T-cell (primary cell): ENCODE measurements around the gene NEMP2. TPM values are rescaled to one million over a fixed set of nuclear protein-coding genes. Genes with fewer than 3 reads are reported as not detected.

Experiments used
- ATAC-seq, 4 experiments: fragments of 200-7000 bp in 3 of 4; fragments of 150-1000 bp in 1 of 4; cut with Tn5 transposase; replicated peaks in 1 of 4; 1 replicate in 3 of 4; 2 replicates in 1 of 4; pipeline ENCODE4 v1.10.0; 2021; ENCODE audit warnings: moderate library complexity in 3 of 4, mild to moderate bottlenecking in 2 of 4, moderate number of reproducible peaks in 1 of 4
- CTCF ChIA-PET, 2 donors: fragments of 300-600 bp; sonication (Branson Sonifier 250); formaldehyde crosslinking; loops; one replicate each; lab custom pipeline; 2022; ENCODE audit warnings: antibody characterized with exemption in 2 of 2; lab: Charles Lee
- POLR2A ChIA-PET, 2 donors: fragments of 300-600 bp; sonication (Branson Sonifier 250); formaldehyde crosslinking; loops; one replicate each; lab custom pipeline; 2022; ENCODE audit warnings: antibody characterized with exemption in 2 of 2; lab: Charles Lee
- DNase-seq, 35 experiments: peaks; one replicate each; pipeline versions ENCODE4 v3.0.0 to v3.0.0-alpha.2; 2013 to 2023
- H3K27ac ChIP-seq: one replicate; pipeline ENCODE4 v1.5.1; 2013; ENCODE audit warnings: low read length
- H3K27me3 ChIP-seq, 2 experiments: replicated peaks in 1 of 2; 1 replicate in 1 of 2; 2 replicates in 1 of 2; pipeline versions ENCODE4 v1.6.1 to v1.7.0; 2013; ENCODE audit warnings: low read length in 1 of 2, mixed read lengths in 1 of 2; ENCODE audit not compliant: control insufficient read depth in 2 of 2, insufficient read depth in 2 of 2; ENCODE audit errors: extremely low read depth in 1 of 2
- H3K36me3 ChIP-seq, 2 donors: 1 replicate in 1 of 2; 2 replicates in 1 of 2; pipeline versions ENCODE4 v1.6.1 to v1.7.0; 2013; ENCODE audit warnings: low read length in 1 of 2; ENCODE audit not compliant: control insufficient read depth in 2 of 2, insufficient read depth in 1 of 2; ENCODE audit errors: extremely low read depth in 1 of 2
- H3K4me1 ChIP-seq, 2 experiments: 1 replicate in 1 of 2; 2 replicates in 1 of 2; pipeline versions ENCODE4 v1.6.1 to v1.7.0; 2013; ENCODE audit warnings: low read length in 2 of 2, mixed read lengths in 1 of 2; ENCODE audit not compliant: insufficient read depth in 2 of 2, control insufficient read depth in 1 of 2; ENCODE audit errors: extremely low read depth in 1 of 2
- H3K4me3 ChIP-seq, 2 donors: 1 replicate in 1 of 2; 2 replicates in 1 of 2; pipeline versions ENCODE4 v1.5.1 to v1.7.0; 2013; ENCODE audit warnings: mild to moderate bottlenecking in 2 of 2, low read length in 1 of 2, moderate library complexity in 1 of 2; ENCODE audit not compliant: control insufficient read depth in 1 of 2; ENCODE audit errors: extremely low read depth in 1 of 2
- H3K9me3 ChIP-seq: 2 replicates; pipeline ENCODE4 v1.7.0; 2013
- H3K27ac Mint-ChIP-seq, 2 donors: one replicate each; pipeline ENCODE4 v1.8.0; 2020 to 2021; ENCODE audit warnings: mild to moderate bottlenecking in 2 of 2, mixed read lengths in 2 of 2
- H3K27me3 Mint-ChIP-seq, 2 donors: one replicate each; pipeline ENCODE4 v1.8.0; 2021 to 2022; ENCODE audit warnings: mixed read lengths in 2 of 2
- H3K36me3 Mint-ChIP-seq: one replicate; pipeline ENCODE4 v1.8.0; 2021; ENCODE audit warnings: mixed read lengths
- H3K4me1 Mint-ChIP-seq, 3 donors: one replicate each; pipeline ENCODE4 v1.8.0; 2020 to 2022; ENCODE audit warnings: mixed read lengths in 3 of 3, mild to moderate bottlenecking in 1 of 3
- H3K4me3 Mint-ChIP-seq, 3 donors: one replicate each; pipeline ENCODE4 v1.8.0; 2020 to 2022; ENCODE audit warnings: mild to moderate bottlenecking in 3 of 3, mixed read lengths in 3 of 3, moderate library complexity in 3 of 3
- H3K9me3 Mint-ChIP-seq, 3 donors: one replicate each; pipeline ENCODE4 v1.8.0; 2020 to 2022; ENCODE audit warnings: mixed read lengths in 3 of 3
- whole genome bisulfite sequencing: methylation state at CpG from one replicate; pipeline ENCODE4 v1.1.5; 2013; ENCODE audit warnings: missing lambda C conversion rate; ENCODE audit not compliant: insufficient coverage; 5-methylcytosine and 5-hydroxymethylcytosine counted together
- total RNA-seq, 35 experiments: library from RNA in 6 of 35; stranded (reverse) in 6 of 35; fragments of 120-200 nt in 1 of 35; gene quantifications; one replicate each; pipeline versions ENCODE4 v1.2.1 to v1.2.4 and lab custom pipeline; 2013 to 2026

The NEMP2 gene
- total RNA-seq, 5 donors from 2014 or later (not counting 1 experiment from before 2014, with no cell fraction given), result 11.1 to 16.2 (median 15.3) TPM

- H3K27ac Mint-ChIP-seq, result no peak overlapping the region
Observed at GRCh38 chr2:190504912-190505311, 29.6 kb downstream of the NEMP2 start.

GRCh38 chr2:190503088-190503487 is 31.4 kb downstream of the NEMP2 start:
- Histone ChIP-seq H3K27me3 (no peaks in the 10 kb centered on the region), H3K27ac (no peak overlapping the region), H3K4me1 (no peaks in the 10 kb centered on the region), H3K36me3 (peaks cover 5 to 68% of the 10 kb centered on the region in 2 donors), H3K4me3 (no peak overlapping the region), H3K9me3 (no peaks in the 10 kb centered on the region)
- CTCF ChIA-PET, result interaction anchor here in 1 of 2 donors (1.0 kb wide), 1 partner anchor 14 kb away, joined by 3 read pairs; no protein-coding TSS in a partner anchor
- POLR2A ChIA-PET, result no interaction called here
- Mint-ChIP-seq H3K4me1 (peaks cover 8 to 24% (median 15%) of the 10 kb centered on the region in 3 donors), H3K9me3 (no peaks in the 10 kb centered on the region), H3K4me3 (no peak overlapping the region), H3K27me3 (no peaks in the 10 kb centered on the region), H3K36me3 (peaks cover 60% of the 10 kb centered on the region), H3K27ac (peak overlapping the region; percentile 41 to 78)
- DNase-seq (no peak), ATAC-seq (no peak)
- 100% methylated on average over 3 of the region's 3 CpGs for WGBS

More at GRCh38 chr2:190504912-190505311, 29.6 kb downstream of the NEMP2 start:
- DNase-seq (no peak), ATAC-seq (no peak)
- H3K4me3 ChIP-seq, result no peak overlapping the region
- ChIA-PET CTCF (no interaction called here), POLR2A (interaction anchor here in 1 of 2 donors (0.6 kb wide), 1 partner anchor 92 kb away, joined by 4 read pairs; no protein-coding TSS in a partner anchor)
- H3K27me3 ChIP-seq, result no peaks in the 10 kb centered on the region
- Mint-ChIP-seq H3K36me3 (peaks cover 53% of the 10 kb centered on the region), H3K27me3 (no peaks in the 10 kb centered on the region), H3K4me3 (no peak overlapping the region), H3K4me1 (peaks cover 8 to 24% (median 15%) of the 10 kb centered on the region in 3 donors), H3K9me3 (no peaks in the 10 kb centered on the region)
- H3K36me3 ChIP-seq, result peaks cover 12 to 74% of the 10 kb centered on the region in 2 donors
- H3K27ac ChIP-seq, result no peak overlapping the region
- H3K4me1 ChIP-seq, result no peaks in the 10 kb centered on the region
- H3K9me3 ChIP-seq, result no peaks in the 10 kb centered on the region
- WGBS, result no CpG with 5 or more reads among the region's 3 CpGs

DNA sequence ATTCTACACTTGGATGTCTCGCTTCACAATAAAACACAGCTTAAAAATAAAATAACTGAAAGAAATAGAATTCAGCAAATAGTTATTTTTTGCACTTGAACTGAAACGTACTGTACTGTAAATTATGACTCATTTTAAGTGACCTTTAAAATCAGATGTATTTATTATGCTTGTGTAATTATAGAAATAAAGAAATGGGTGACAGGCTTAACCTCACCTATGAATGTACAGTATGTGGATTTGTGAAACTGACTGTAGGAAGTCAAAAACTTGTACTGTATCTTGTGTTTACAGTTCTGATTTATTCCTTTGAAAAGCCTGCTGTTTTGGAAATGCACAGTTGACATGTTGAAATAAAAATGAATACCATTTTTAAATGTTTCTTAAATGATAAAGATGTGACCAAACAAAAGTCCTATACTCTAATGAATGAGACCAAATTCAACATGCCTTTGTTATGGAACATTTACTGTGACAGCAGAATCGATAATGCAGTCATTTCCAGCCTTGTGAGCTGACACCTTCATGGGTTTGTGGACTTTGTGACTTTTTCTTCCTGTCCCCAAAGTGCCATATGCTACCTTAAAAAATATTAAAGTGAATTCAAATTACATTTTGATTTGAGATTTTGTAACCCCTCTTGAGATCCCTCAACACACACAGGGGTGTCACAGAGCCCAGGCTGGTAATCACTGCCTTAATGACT is 32.7 kb downstream of the NEMP2 start:
- no peaks in the 10 kb centered on the region for H3K27me3 Mint-ChIP-seq
- H3K27me3 ChIP-seq, result no peaks in the 10 kb centered on the region
- no peaks in the 10 kb centered on the region for H3K4me1 ChIP-seq
- no peak for ATAC-seq
- H3K27ac ChIP-seq, result no peak overlapping the region
- CTCF ChIA-PET, result interaction anchor here in 1 of 2 donors (0.5 kb wide), 1 partner anchor 51 kb away, joined by 4 read pairs; no protein-coding TSS in a partner anchor
- WGBS, result no CpG with 5 or more reads among the region's 3 CpGs
- H3K9me3 Mint-ChIP-seq, result no peaks in the 10 kb centered on the region
- H3K4me3 Mint-ChIP-seq, result no peak overlapping the region
- H3K36me3 ChIP-seq, result peaks cover 5 to 69% of the 10 kb centered on the region in 2 donors
- H3K27ac Mint-ChIP-seq, result peak overlapping the region in 1 of 2 donors; percentile 49
- DNase-seq, result no peak
- POLR2A ChIA-PET, result no interaction called here
- H3K4me1 Mint-ChIP-seq, result peaks cover 8 to 22% (median 15%) of the 10 kb centered on the region in 3 donors
- no peaks in the 10 kb centered on the region for H3K9me3 ChIP-seq
- H3K36me3 Mint-ChIP-seq, result peaks cover 67% of the 10 kb centered on the region
- H3K4me3 ChIP-seq, result no peak overlapping the region

DNA sequence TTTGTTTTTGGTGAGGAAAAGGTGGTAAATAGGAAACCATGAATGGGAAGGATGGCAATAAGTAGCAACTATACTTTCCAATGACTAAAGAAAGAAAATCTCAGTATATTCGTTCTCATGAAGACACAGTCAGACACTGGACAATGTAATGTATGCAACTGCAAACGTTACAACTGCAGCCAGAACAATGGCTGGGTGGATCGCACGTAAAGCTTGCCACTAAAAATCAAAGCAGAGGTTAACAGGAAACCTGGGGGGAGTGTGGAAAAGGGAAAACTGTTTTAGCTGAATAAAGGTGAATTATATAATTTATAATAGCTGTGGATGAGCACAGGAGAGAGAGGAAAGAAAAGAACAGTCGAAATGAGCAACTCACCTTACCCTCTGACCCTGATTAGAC is 33.3 kb downstream of the NEMP2 start:
- no peaks in the 10 kb centered on the region for H3K4me1 ChIP-seq

GRCh38 chr2:190500054-190500502 is 34.4 kb downstream of the NEMP2 start:
- 100% methylated on average over 6 of the region's 7 CpGs for WGBS
- no peak for DNase-seq
- H3K36me3 Mint-ChIP-seq, result peaks cover 68% of the 10 kb centered on the region

More for the DNA sequence above, 33.3 kb downstream of the NEMP2 start:
- no peak for DNase-seq
- ChIA-PET POLR2A (interaction anchor here in 1 of 2 donors (0.6 kb wide), 1 partner anchor 1185 kb away, joined by 3 read pairs; no protein-coding TSS in a partner anchor), CTCF (interaction anchor here in 1 of 2 donors (0.5 kb wide), 1 partner anchor 51 kb away, joined by 4 read pairs; no protein-coding TSS in a partner anchor)
- no peaks in the 10 kb centered on the region for H3K9me3 ChIP-seq
- H3K4me1 Mint-ChIP-seq, result peaks cover 8 to 17% (median 15%) of the 10 kb centered on the region in 3 donors
- ATAC-seq, result no peak
- H3K27me3 ChIP-seq, result no peaks in the 10 kb centered on the region
- H3K9me3 Mint-ChIP-seq, result no peaks in the 10 kb centered on the region
- H3K27me3 Mint-ChIP-seq, result no peaks in the 10 kb centered on the region
- H3K27ac ChIP-seq, result no peak overlapping the region
- H3K27ac Mint-ChIP-seq, result peak overlapping the region; percentile 29 to 68
- H3K4me3 ChIP-seq, result no peak overlapping the region
- 86% methylated on average over 4 of the region's 5 CpGs for WGBS
- H3K4me3 Mint-ChIP-seq, result no peak overlapping the region
- peaks cover 5 to 64% of the 10 kb centered on the region in 2 donors for H3K36me3 ChIP-seq
- peaks cover 64% of the 10 kb centered on the region for H3K36me3 Mint-ChIP-seq

DNA sequence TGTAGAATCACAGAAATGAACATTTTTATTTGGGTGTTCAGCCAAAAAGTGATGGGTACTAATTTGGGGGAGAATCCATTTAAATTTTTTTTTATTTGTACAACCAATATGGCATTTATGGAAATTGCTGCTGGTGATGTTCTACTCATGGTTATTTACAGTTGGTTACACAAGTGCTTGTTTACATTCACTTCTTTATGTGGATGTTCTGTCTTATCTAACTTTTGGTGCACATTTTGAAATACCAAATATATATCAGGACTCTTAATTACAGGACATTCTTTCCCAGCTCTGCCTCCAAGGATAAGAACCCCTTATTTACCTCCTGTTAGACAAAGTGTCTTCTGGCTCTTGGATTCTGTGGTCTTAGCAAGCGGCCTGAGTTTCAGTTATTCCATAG is 35.2 kb downstream of the NEMP2 start:
- peak overlapping the region; percentile 27 to 58 for H3K27ac Mint-ChIP-seq

More at GRCh38 chr2:190500054-190500502, 34.4 kb downstream of the NEMP2 start:
- Histone ChIP-seq H3K27ac (no peak overlapping the region), H3K27me3 (no peaks in the 10 kb centered on the region), H3K9me3 (no peaks in the 10 kb centered on the region), H3K4me1 (no peaks in the 10 kb centered on the region), H3K4me3 (no peak overlapping the region), H3K36me3 (peaks cover 5 to 53% of the 10 kb centered on the region in 2 donors)
- no peaks in the 10 kb centered on the region for H3K27me3 Mint-ChIP-seq
- no peak overlapping the region for H3K4me3 Mint-ChIP-seq
- H3K27ac Mint-ChIP-seq, result peak overlapping the region in 1 of 2 donors; percentile 58
- CTCF ChIA-PET, result no interaction called here
- peaks cover 0 to 7% (median 0%) of the 10 kb centered on the region in 3 donors for H3K9me3 Mint-ChIP-seq
- POLR2A ChIA-PET, result interaction anchor here (0.5 to 0.6 kb wide), 2 partner anchors 164 to 1249 kb away, joined by 3 read pairs; no protein-coding TSS in a partner anchor
- ATAC-seq, result peak in 1 of 4 experiments; percentile 12
- peaks cover 10 to 19% (median 17%) of the 10 kb centered on the region in 3 donors for H3K4me1 Mint-ChIP-seq

More for the DNA sequence above, 35.2 kb downstream of the NEMP2 start:
- Histone ChIP-seq H3K27ac (no peak overlapping the region), H3K4me1 (no peaks in the 10 kb centered on the region), H3K36me3 (peaks cover 5 to 48% of the 10 kb centered on the region in 2 donors), H3K27me3 (no peaks in the 10 kb centered on the region), H3K9me3 (no peaks in the 10 kb centered on the region), H3K4me3 (no peak overlapping the region)
- no peak overlapping the region for H3K4me3 Mint-ChIP-seq
- DNase-seq, result no peak
- H3K27me3 Mint-ChIP-seq, result no peaks in the 10 kb centered on the region
- CTCF ChIA-PET, result no interaction called here
- no peak for ATAC-seq
- POLR2A ChIA-PET, result no interaction called here
- WGBS, result 100% methylated on average over 1 of the region's 1 CpG
- peaks cover 72% of the 10 kb centered on the region for H3K36me3 Mint-ChIP-seq
- peaks cover 17 to 27% (median 25%) of the 10 kb centered on the region in 3 donors for H3K4me1 Mint-ChIP-seq
- peaks cover 0 to 13% (median 0%) of the 10 kb centered on the region in 3 donors for H3K9me3 Mint-ChIP-seq
